ENCODE results near the gene ITGB3BP.
"Not testable (repeated sequence)": the region's sequence is repeated elsewhere in the genome, so short reads cannot be mapped to it uniquely, and the experiment has no call there.

ITGB3BP gene

DNA sequence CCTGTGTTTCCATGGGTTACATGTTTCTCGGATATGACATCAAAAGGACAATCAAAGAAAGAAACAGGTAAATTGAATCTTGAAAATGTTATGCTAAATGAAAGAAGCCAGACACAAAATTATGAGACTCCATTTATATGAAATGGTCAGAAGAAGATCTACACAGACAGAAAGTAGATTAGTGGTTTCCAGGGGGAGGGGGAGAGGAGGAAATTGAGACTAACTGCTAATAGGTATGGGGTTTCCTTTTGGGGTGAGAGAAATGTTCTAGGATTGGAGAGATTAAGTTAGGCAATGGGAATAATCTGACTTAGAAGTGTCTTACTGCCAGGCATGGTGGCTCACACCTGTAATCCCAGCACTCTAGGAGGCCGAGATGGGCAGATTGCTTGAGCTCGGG is 21.8 kb downstream of the ITGB3BP start:
- DNase-seq: no peak

DNA sequence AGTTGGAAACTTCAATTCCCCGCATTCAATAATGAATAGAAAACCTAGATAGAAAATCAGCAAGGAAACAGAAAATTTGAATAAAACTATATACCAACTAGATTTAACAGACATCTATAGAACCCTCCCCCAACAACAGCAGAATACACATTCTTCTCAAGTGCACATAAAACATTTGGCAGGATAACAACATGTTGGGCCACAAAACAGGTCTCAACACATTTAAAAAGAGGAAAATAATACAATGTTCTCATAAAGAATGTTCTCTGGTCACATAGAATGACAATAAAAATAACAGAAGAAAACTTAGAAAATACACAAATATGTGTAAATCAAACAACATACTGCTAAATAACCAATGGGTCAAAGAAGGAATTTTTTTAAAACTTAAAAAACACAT is 24.9 kb downstream of the ITGB3BP start:
- no peak for DNase-seq

- DNase-seq: no peak
Observed at GRCh38 chr1:63497577-63497976, 25.4 kb downstream of the ITGB3BP start.

GRCh38 chr1:63487336-63488065 is 35.5 kb downstream of the ITGB3BP start:
- DNase-seq: no peak

DNA sequence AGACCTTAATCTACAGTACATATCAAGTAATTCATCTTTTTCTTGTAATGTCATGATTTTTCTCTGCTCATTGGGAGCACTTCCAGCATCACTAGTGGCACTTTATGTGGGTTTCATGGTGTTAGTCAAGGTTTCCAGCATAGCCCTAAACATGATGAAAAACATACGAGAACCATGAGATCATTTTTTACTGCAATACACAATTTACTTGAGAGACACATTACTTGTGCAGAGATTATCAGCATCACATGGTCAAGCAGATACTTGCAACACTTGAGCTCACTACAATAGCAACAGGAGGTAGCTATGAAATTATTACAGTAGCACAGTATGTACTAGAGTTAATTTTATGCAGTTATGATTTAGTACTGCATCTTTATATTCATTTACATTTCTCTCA is 36.4 kb downstream of the ITGB3BP start:
- no peak for DNase-seq

- DNase-seq: no peak
Observed at GRCh38 chr1:63480057-63480456, 43.0 kb downstream of the ITGB3BP start.

DNA sequence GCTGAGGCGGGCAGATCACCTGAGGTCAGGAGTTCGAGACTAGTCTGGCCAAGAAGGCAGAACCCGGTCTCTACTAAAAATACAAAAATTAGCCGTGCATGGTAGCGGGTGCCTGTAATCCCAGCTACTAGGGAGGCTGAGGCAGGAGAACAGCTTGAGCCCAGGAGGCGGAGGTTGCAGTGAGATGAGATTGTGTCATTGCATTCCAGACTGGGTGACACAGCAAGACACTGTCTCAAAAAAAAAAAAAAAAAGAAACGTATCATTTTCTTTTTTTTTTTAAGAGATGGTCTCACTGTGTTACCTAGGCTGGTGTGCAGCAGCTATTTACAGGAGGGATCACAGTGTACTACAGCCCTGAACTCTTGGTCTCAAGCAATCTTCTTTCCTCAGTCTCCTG is 47.3 kb downstream of the ITGB3BP start:
- no peak for DNase-seq

DNA sequence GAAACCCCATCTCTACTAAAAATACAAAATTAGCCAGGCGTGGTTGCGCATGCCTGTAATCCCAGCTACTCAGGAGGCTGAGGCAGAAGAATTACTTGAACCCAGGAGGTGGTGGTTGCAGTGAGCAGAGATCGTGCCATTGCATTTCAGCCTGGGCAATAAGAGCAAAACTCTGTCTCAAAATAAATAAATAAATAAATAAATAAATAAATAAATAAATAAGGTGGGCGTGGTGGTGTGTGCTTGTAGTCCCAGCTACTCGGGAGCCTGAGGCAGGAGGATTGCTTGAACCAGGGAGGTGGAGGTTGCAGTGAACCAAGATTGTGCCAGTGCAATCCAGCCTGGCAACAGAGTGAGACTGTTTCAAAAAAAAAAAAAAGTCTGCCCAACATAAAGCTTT is 54.3 kb downstream of the ITGB3BP start:
- DNase-seq: not testable (repeated sequence)

GRCh38 chr1:63466759-63467158 is 56.3 kb downstream of the ITGB3BP start:
- DNase-seq: no peak

DNA sequence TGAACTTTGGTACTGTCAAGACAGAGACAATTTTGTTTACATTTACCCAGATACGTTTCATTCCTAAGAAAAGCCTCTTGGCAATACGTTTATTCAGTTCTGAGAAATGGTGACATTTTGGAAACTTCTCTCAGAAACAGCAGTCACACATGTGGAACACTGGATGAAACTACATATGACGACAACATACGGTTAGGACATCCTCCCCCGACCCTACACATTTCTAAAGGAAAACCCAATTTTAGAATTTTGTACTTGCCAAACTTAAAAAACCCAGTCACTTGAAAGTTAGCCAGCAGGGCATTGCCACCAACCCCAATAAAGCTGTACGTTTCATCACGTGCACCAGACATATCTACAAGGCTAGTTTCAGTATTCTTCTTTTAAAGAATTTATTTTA is 56.8 kb downstream of the ITGB3BP start:
- no peak for DNase-seq

DNA sequence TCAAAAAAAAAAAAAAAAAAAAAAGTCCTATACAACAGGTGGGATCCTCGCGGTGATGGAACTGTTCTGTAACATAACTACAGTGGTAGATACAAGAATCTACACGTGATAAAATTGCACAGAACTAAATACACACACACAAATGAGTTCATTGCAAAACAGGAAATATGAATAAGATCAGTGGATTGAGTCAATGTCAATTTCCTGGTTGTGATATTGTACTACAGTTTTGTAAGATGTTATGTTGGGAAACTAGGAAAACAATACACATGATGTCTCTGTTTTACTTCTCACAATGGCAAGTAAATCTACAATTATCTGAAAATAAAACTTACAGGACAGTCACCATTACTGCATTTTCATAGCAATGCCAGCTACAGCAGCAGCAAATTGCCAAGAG is 59.8 kb downstream of the ITGB3BP start:
- DNase-seq: no peak

- no peak for DNase-seq
Observed at GRCh38 chr1:63461661-63462230, 61.3 kb downstream of the ITGB3BP start.

- no peak for DNase-seq
Observed at GRCh38 chr1:63458750-63459149, 64.3 kb downstream of the ITGB3BP start.

GRCh38 chr1:63454269-63454668 is 68.8 kb downstream of the ITGB3BP start:
- DNase-seq: no peak

GRCh38 chr1:63453232-63453631 is 69.8 kb downstream of the ITGB3BP start:
- DNase-seq: no peak

DNA sequence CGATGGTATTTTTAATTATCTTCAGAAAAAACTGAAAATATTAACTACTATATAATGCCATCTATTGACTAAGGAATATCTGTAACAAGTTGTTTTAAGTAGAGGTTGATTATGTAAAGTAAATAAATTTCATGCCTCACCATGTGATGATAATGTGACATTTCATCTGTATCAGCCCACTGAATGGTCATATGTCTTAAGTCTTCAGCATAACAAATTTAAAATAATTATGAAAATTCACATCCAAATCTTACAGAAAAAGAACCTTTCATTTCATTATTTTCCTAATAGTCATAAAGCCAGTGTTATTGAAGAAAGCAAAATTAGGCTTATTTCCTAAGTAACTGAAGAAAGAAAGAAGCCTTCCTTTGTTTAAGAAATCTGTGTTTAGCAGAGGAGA is 72.6 kb downstream of the ITGB3BP start:
- DNase-seq: no peak

GRCh38 chr1:63448731-63449246 is 74.2 kb downstream of the ITGB3BP start:
- DNase-seq: no peak

- DNase-seq: no peak
Observed at GRCh38 chr1:63442141-63442475, 80.9 kb downstream of the ITGB3BP start.

GRCh38 chr1:63435161-63435560 is 87.9 kb downstream of the ITGB3BP start:
- DNase-seq: no peak

- DNase-seq: no peak
Observed at GRCh38 chr1:63429281-63429680, 93.7 kb downstream of the ITGB3BP start.

DNA sequence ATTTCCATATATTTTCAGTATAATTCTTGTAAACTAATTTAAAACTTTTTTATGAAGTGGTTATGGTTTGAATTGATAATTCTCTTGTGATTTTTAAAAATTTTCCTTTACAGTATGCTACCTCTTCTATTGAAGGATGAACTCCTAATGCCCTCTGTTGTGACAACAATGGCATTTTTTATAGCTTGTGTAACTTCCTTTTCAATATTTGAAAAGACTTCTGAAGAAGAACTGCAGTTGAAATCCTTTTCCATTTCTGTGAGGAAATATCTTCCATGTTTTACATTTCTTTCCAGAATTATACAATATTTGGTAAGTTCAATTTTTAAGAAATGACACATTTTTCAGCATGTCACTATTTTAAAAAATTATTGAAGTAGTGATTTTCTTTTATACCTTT is 94.2 kb downstream of the ITGB3BP start:
- DNase-seq: no peak

DNA sequence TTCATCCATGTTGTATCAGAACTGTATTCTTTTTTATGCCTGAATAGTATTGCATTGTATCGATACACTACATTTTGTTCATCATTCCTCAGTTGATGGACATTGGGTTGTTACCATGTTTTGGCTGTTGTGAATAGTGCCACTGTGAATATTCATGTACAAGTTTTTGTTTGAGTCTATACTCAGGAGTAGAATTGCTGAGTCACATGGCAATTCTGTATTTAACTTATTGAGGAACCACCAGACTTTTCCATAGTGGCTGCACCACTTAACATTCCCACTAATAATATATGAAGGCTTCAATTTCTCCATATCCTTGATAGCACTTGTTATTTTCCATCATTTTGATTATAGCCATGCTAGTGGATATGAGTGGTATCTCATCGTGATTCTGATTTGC is 99.4 kb downstream of the ITGB3BP start:
- no peak for DNase-seq

GRCh38 chr1:63420746-63421145 is 102.3 kb downstream of the ITGB3BP start:
- not testable (repeated sequence) for DNase-seq

DNA sequence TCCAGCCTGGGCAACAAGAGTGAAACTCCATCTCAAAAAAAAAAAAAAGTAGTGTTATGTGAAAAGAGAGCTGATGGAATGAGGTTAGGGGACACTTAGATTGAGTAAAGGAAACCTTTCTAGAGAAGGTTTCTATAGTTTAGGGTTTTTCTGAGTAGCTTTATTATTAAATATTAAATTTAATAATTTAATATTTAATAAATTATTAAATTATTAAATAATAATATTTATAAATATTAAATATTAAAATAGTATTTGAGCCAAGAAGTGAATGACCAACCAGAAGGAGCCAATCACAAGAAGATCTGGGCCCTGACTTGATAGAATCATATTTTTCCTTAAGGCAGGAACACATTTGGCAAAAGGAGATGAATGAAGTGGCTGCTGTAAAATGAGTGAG is 104.9 kb downstream of the ITGB3BP start:
- no peak for DNase-seq

Data from activated naive CD4-positive, alpha-beta T cell (primary cell).